ENCODE measurements around the gene CDH15. TPM values are rescaled to one million over a fixed set of nuclear protein-coding genes. Genes with fewer than 3 reads are reported as not detected.
"Not testable (repeated sequence)": the region's sequence is repeated elsewhere in the genome, so short reads cannot be mapped to it uniquely, and the experiment has no call there.

Gene CDH15
- total and polyA plus RNA-seq, 7 experiments from 2014 or later = not detected

DNA sequence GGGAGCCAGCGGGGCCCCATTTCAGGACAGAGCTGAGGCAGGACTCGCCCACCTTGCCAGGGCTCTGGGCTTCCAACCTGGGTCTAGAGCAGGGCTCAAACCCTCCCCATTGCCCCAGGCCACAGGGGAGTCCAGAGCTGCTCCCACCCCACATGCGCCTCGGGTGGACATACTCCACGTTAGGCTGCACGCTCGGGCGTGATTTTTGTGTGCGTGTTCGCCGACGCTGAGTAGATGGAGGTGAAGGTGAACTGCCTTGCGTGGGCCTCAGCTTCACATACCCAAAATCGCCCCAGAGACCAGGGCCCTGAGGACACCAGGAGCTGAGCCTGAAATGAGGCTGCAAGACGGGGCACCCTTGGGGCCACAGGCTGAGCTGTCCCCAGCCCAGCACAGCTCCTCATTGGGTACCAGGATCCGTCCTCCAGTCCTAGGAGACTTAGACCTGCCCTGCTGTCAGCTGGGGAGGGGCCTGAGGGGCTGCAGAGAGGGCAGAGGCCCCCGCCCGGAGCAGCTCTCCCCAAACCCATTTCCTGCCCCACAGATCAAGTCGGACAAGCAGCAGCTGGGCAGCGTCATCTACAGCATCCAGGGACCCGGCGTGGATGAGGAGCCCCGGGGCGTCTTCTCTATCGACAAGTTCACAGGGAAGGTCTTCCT, 8.2 kb downstream of the CDH15 start:
- Mint-ChIP-seq H3K27ac (no peak overlapping the region), H3K4me1 (peaks cover 0 to 20% (median 6%) of the 10 kb centered on the region in 7 donors), H3K4me3 (no peak overlapping the region), H3K36me3 (no peaks in the 10 kb centered on the region), H3K27me3 (no peaks in the 10 kb centered on the region), H3K9me3 (no peaks in the 10 kb centered on the region)
- Histone ChIP-seq H3K4me3 (ENCODE audit: low read length) (no peak overlapping the region), H3K27ac (ENCODE audit: low read depth, low read length) (no peak overlapping the region), H3K27me3 (ENCODE audit: control insufficient read depth in 2 of 2, insufficient read depth in 2 of 2, low read length in 2 of 2) (no peaks in the 10 kb centered on the region), H3K36me3 (ENCODE audit: control insufficient read depth in 2 of 3, insufficient read depth in 3 of 3, low read length in 3 of 3) (no peaks in the 10 kb centered on the region), H3K9me3 (ENCODE audit: control insufficient read depth in 2 of 3, low read length in 3 of 3) (no peaks in the 10 kb centered on the region), H3K4me1 (ENCODE audit: control insufficient read depth in 2 of 2, insufficient read depth in 2 of 2, low read length in 2 of 2) (peaks cover 0 to 6% of the 10 kb centered on the region in 2 donors)
- ATAC-seq = no peak
- POLR2A ChIA-PET = interaction anchor here (0.6 to 1.0 kb wide), 2 partner anchors 9 to 94 kb away, joined by 3 read pairs; partner anchors contain the start of gene CDH15
- CTCF ChIA-PET = no interaction called here
- DNase-seq = no peak
- intact Hi-C loops (cut with micrococcal nuclease) = loop anchor here in 1 of 2 donors (10.0 kb wide), 1 partner anchor 725 kb away; the partner anchor contains the start of gene ZFPM1

DNA sequence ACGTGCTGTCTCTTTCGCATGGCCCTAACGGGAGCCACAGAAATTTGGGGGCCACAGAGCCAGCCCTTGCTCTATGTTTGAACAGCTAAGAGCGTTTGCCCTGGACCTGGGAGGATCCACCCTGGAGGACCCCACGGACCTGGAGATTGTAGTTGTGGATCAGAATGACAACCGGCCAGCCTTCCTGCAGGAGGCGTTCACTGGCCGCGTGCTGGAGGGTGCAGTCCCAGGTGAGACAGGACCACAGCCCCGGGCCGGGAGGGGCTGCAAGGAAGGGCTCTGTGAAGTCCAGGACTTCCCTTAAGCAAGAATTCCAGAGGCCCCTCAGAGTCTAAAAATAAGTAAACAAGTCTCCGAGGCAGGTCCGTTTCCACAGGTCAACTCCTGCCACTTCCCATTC, 11.9 kb downstream of the CDH15 start:
- H3K36me3 ChIP-seq (ENCODE audit: control insufficient read depth in 2 of 3, insufficient read depth in 3 of 3, low read length in 3 of 3) = no peaks in the 10 kb centered on the region
- ChIA-PET CTCF (no interaction called here), POLR2A (no interaction called here)
- H3K9me3 Mint-ChIP-seq = peaks cover 0 to 7% (median 0%) of the 10 kb centered on the region in 11 donors
- DNase-seq = no peak
- ATAC-seq = no peak
- peaks cover 0 to 6% of the 10 kb centered on the region in 2 donors for H3K4me1 ChIP-seq (ENCODE audit: control insufficient read depth in 2 of 2, insufficient read depth in 2 of 2, low read length in 2 of 2)
- intact Hi-C loops (cut with micrococcal nuclease) = no loop called here
- no peaks in the 10 kb centered on the region for H3K27me3 ChIP-seq (ENCODE audit: control insufficient read depth in 2 of 2, insufficient read depth in 2 of 2, low read length in 2 of 2)
- H3K4me1 Mint-ChIP-seq = peaks cover 0 to 20% (median 6%) of the 10 kb centered on the region in 7 donors
- no peak overlapping the region for H3K4me3 Mint-ChIP-seq
- H3K27me3 Mint-ChIP-seq = no peaks in the 10 kb centered on the region
- no peak overlapping the region for H3K27ac ChIP-seq (ENCODE audit: low read depth, low read length)
- peak overlapping the region in 1 of 9 donors; percentile 43 for H3K27ac Mint-ChIP-seq
- H3K9me3 ChIP-seq (ENCODE audit: control insufficient read depth in 2 of 3, low read length in 3 of 3) = no peaks in the 10 kb centered on the region
- no peaks in the 10 kb centered on the region for H3K36me3 Mint-ChIP-seq
- H3K4me3 ChIP-seq (ENCODE audit: low read length) = no peak overlapping the region

DNA sequence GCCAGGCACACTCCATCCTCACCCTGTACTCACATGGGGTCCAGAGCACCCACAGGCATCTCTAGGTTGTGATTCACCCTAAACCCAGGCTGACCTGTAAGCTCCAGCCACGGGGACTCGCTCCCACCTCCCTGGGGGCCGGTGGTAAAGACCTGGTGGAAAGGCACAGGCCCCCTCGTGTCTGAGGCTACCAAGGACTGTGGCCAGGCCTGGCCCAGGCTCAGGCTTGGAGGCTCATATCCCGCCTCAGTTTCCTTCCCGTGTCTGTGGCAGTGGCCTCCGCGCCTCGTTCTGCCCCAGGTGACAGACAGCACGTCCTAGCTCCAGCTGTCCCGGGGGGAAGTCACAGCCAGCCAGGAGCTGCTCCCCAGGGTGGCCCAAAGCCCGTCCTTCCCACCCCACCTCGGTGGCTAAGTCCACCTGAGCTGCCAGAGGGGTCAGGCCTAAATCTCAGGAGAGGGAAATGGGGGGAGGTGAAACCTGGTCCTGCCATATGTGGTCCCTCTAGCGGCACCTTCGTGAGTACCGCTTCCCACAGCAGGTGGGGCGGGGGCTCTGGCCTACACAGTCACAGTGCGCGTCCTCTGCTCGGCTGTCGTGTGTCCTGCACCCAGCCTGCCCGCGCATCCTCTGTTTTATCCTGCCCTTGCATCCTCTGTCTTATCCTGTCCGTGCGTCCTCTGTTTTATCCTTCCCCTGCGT, 12.6 kb downstream of the CDH15 start:
- Histone ChIP-seq H3K36me3 (ENCODE audit: control insufficient read depth in 2 of 3, insufficient read depth in 3 of 3, low read length in 3 of 3) (no peaks in the 10 kb centered on the region), H3K27me3 (ENCODE audit: control insufficient read depth in 2 of 2, insufficient read depth in 2 of 2, low read length in 2 of 2) (no peaks in the 10 kb centered on the region), H3K4me1 (ENCODE audit: control insufficient read depth in 2 of 2, insufficient read depth in 2 of 2, low read length in 2 of 2) (peaks cover 0 to 6% of the 10 kb centered on the region in 2 donors), H3K9me3 (ENCODE audit: control insufficient read depth in 2 of 3, low read length in 3 of 3) (no peaks in the 10 kb centered on the region), H3K4me3 (ENCODE audit: low read length) (no peak overlapping the region), H3K27ac (ENCODE audit: low read depth, low read length) (no peak overlapping the region)
- Mint-ChIP-seq H3K36me3 (no peaks in the 10 kb centered on the region), H3K27ac (peak overlapping the region in 5 of 9 donors; percentile 11 to 49 (median 44)), H3K27me3 (no peaks in the 10 kb centered on the region), H3K4me1 (peaks cover 0 to 20% (median 6%) of the 10 kb centered on the region in 7 donors), H3K4me3 (peak overlapping the region in 1 of 10 donors; percentile 32), H3K9me3 (peaks cover 0 to 9% (median 0%) of the 10 kb centered on the region in 11 donors)
- POLR2A ChIA-PET = interaction anchor here (1.4 kb wide), 1 partner anchor 10 kb away, joined by 3 read pairs; no protein-coding TSS in a partner anchor
- intact Hi-C loops (cut with micrococcal nuclease) = no loop called here
- no peak for DNase-seq
- no peak for ATAC-seq
- CTCF ChIA-PET = no interaction called here

DNA sequence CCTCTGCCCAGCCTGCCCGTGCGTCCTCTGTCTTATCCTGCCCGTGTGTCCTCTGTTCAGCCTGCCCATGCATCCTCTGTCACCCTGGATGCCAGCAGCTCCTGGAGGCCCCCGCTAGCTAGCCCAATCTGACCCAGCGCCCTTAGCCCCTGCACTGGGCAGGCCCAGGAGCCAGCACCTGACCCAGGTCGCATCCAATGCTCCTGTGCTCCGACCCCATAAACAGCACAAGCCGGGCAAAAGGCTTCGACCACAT, 13.1 kb downstream of the CDH15 start:
- no peak for ATAC-seq
- Mint-ChIP-seq H3K4me1 (peaks cover 0 to 20% (median 6%) of the 10 kb centered on the region in 7 donors), H3K36me3 (no peaks in the 10 kb centered on the region), H3K4me3 (peak overlapping the region in 1 of 10 donors; percentile 32), H3K9me3 (peaks cover 0 to 12% (median 0%) of the 10 kb centered on the region in 11 donors), H3K27ac (peak overlapping the region in 5 of 9 donors; percentile 11 to 49 (median 44)), H3K27me3 (no peaks in the 10 kb centered on the region)
- H3K27me3 ChIP-seq (ENCODE audit: control insufficient read depth in 2 of 2, insufficient read depth in 2 of 2, low read length in 2 of 2) = no peaks in the 10 kb centered on the region
- H3K36me3 ChIP-seq (ENCODE audit: control insufficient read depth in 2 of 3, insufficient read depth in 3 of 3, low read length in 3 of 3) = no peaks in the 10 kb centered on the region
- H3K4me3 ChIP-seq (ENCODE audit: low read length) = no peak overlapping the region
- peaks cover 0 to 6% of the 10 kb centered on the region in 2 donors for H3K4me1 ChIP-seq (ENCODE audit: control insufficient read depth in 2 of 2, insufficient read depth in 2 of 2, low read length in 2 of 2)
- ChIA-PET CTCF (no interaction called here), POLR2A (interaction anchor here (1.4 kb wide), 1 partner anchor 11 kb away, joined by 3 read pairs; no protein-coding TSS in a partner anchor)
- DNase-seq = no peak
- H3K27ac ChIP-seq (ENCODE audit: low read depth, low read length) = no peak overlapping the region
- H3K9me3 ChIP-seq (ENCODE audit: control insufficient read depth in 2 of 3, low read length in 3 of 3) = no peaks in the 10 kb centered on the region
- intact Hi-C loops (cut with micrococcal nuclease) = no loop called here

DNA sequence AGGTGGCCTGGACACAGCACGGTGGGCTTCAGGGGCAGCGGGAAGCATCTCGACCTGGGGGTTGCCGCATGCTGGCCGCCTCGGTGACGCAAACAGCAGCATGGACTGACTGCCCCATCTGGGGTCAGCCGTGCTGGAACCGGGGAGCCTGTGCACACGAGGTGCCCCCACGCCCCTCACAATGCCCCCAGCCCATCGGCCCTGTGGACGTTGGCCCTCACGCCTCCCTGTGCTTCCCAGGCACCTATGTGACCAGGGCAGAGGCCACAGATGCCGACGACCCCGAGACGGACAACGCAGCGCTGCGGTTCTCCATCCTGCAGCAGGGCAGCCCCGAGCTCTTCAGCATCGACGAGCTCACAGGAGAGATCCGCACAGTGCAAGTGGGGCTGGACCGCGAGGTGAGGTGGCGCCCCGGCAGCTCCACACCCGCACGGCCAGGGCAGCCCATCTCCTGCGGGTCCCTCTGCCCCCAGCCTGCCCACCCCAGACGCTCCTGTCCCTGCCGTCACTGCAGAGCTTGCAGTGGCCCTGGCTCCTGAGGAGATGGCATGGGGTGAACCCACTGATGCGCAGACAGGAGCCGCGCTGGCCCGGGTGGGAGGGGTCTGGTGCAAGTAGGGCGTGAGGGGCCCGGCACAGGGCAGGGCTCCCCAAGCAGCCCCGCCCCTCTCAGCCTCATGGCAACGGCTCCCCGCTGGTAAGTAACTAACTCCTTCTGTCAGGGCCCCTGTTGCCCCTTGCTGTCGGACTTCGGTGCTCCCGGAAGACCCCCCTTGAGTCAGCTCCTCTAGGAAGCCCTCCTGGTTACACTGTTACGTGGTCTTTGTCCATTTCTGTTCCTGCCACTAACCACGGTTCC, 13.6 kb downstream of the CDH15 start:
- peaks cover 0 to 20% (median 6%) of the 10 kb centered on the region in 7 donors for H3K4me1 Mint-ChIP-seq
- peaks cover 0 to 6% of the 10 kb centered on the region in 2 donors for H3K4me1 ChIP-seq (ENCODE audit: control insufficient read depth in 2 of 2, insufficient read depth in 2 of 2, low read length in 2 of 2)
- no peak overlapping the region for H3K4me3 ChIP-seq (ENCODE audit: low read length)
- H3K27ac Mint-ChIP-seq = peak overlapping the region in 1 of 9 donors; percentile 77
- H3K36me3 Mint-ChIP-seq = no peaks in the 10 kb centered on the region
- H3K4me3 Mint-ChIP-seq = no peak overlapping the region
- H3K36me3 ChIP-seq (ENCODE audit: control insufficient read depth in 2 of 3, insufficient read depth in 3 of 3, low read length in 3 of 3) = no peaks in the 10 kb centered on the region
- peaks cover 0 to 12% (median 0%) of the 10 kb centered on the region in 11 donors for H3K9me3 Mint-ChIP-seq
- H3K27ac ChIP-seq (ENCODE audit: low read depth, low read length) = no peak overlapping the region
- H3K27me3 ChIP-seq (ENCODE audit: control insufficient read depth in 2 of 2, insufficient read depth in 2 of 2, low read length in 2 of 2) = no peaks in the 10 kb centered on the region
- intact Hi-C loops (cut with micrococcal nuclease) = no loop called here
- H3K9me3 ChIP-seq (ENCODE audit: control insufficient read depth in 2 of 3, low read length in 3 of 3) = no peaks in the 10 kb centered on the region
- no peaks in the 10 kb centered on the region for H3K27me3 Mint-ChIP-seq
- DNase-seq = peak in 6 of 9 donors; percentile 34 to 68 (median 59)
- ChIA-PET POLR2A (interaction anchor here (0.5 to 1.4 kb wide), 3 partner anchors 11 to 69 kb away, joined by 3 read pairs; no protein-coding TSS in a partner anchor), CTCF (no interaction called here)
- peak; percentile 72 for ATAC-seq

DNA sequence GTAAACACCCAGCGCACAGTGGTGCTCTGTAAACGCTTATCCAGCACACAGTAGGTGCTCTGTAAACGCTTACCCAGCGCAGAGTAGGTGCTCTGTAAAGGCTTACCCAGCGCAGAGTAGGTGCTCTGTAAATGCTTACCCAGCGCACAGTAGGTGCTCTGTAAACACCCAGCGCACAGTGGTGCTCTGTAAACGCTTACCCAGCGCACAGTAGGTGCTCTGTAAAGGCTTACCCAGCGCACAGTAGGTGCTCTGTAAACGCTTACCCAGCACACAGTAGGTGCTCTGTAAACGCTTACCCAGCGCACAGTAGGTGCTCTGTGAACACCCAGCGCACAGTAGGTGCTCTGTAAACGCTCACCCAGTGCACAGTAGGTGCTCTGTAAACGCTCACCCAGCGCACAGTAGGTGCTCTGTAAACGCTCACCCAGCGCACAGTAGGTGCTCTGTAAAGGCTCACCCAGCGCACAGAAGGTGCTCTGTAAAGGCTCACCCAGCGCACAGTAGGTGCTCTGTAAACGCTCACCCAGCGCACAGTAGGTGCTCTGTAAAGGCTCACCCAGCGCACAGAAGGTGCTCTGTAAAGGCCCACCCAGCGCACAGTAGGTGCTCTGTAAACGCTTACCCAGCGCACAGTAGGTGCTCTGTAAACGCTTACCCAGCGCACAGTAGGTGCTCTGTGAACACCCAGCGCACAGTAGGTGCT, 14.5 kb downstream of the CDH15 start:
- H3K27ac ChIP-seq (ENCODE audit: low read depth, low read length); H3K27me3 Mint-ChIP-seq; DNase-seq; H3K36me3 Mint-ChIP-seq; H3K4me3 Mint-ChIP-seq; H3K36me3 ChIP-seq (ENCODE audit: control insufficient read depth in 2 of 3, insufficient read depth in 3 of 3, low read length in 3 of 3); H3K27me3 ChIP-seq (ENCODE audit: control insufficient read depth in 2 of 2, insufficient read depth in 2 of 2, low read length in 2 of 2); H3K4me1 ChIP-seq (ENCODE audit: control insufficient read depth in 2 of 2, insufficient read depth in 2 of 2, low read length in 2 of 2); ATAC-seq; intact Hi-C loops (cut with micrococcal nuclease); H3K9me3 ChIP-seq (ENCODE audit: control insufficient read depth in 2 of 3, low read length in 3 of 3); H3K4me3 ChIP-seq (ENCODE audit: low read length); CTCF ChIA-PET: not testable (repeated sequence)
- H3K9me3 Mint-ChIP-seq = peaks cover 0 to 12% (median 0%) of the 10 kb centered on the region in 11 donors
- H3K27ac Mint-ChIP-seq = peak overlapping the region in 1 of 9 donors; percentile 38
- peaks cover 0 to 23% (median 6%) of the 10 kb centered on the region in 7 donors for H3K4me1 Mint-ChIP-seq
- POLR2A ChIA-PET = interaction anchor here (0.7 kb wide), 1 partner anchor 17 kb away, joined by 3 read pairs; no protein-coding TSS in a partner anchor
